Keratinocyte (primary cell): Measurements from ENCODE around the gene ARMH3. TPM values are rescaled to one million over a fixed set of nuclear protein-coding genes. Genes with fewer than 3 reads are reported as not detected.

Experiments used
- DNase-seq: peaks from one replicate; pipeline ENCODE4 v3.0.0-alpha.2; 2011; ENCODE audit warnings: low read depth, missing footprints, low spot score
- FAIRE-seq: peaks from 2 replicates; lab custom pipeline; 2011; peaks lifted over from hg19 to GRCh38; lab: Jason Lieb, UNC
- H2AFZ ChIP-seq: 2 replicates; pipeline ENCODE4 v1.6.0; 2012; ENCODE audit warnings: low read length, control low read depth, inconsistent platforms; ENCODE audit not compliant: control insufficient read depth
- H3K27ac ChIP-seq: 2 replicates; pipeline ENCODE4 v1.5.1; 2011; ENCODE audit warnings: low read length; ENCODE audit not compliant: control insufficient read depth, insufficient read depth
- H3K27me3 ChIP-seq: 3 replicates; pipeline ENCODE4 v1.6.0; 2011; ENCODE audit warnings: low read length; ENCODE audit not compliant: control insufficient read depth, insufficient read depth; ENCODE audit errors: extremely low read depth
- H3K36me3 ChIP-seq, 2 experiments: 2 replicates in 1 of 2; 3 replicates in 1 of 2; pipeline ENCODE4 v1.5.1; 2011; ENCODE audit warnings: low read length in 2 of 2, mild to moderate bottlenecking in 1 of 2; ENCODE audit not compliant: control insufficient read depth in 2 of 2, insufficient read depth in 2 of 2; ENCODE audit errors: extremely low read depth in 1 of 2
- H3K4me1 ChIP-seq: 3 replicates; pipeline ENCODE4 v1.5.1; 2011; ENCODE audit warnings: low read length; ENCODE audit not compliant: control insufficient read depth, insufficient read depth; ENCODE audit errors: extremely low read depth
- H3K4me2 ChIP-seq: 3 replicates; pipeline ENCODE4 v1.6.0; 2011; ENCODE audit warnings: low read depth, low read length; ENCODE audit not compliant: control insufficient read depth, insufficient read depth; ENCODE audit errors: extremely low read depth
- H3K4me3 ChIP-seq, 3 experiments: fragments of 200-600 bp in 1 of 3; sonication (generic) in 1 of 3; 2 replicates in 2 of 3; 3 replicates in 1 of 3; pipeline ENCODE4 v1.5.1; 2011 to 2016; ENCODE audit warnings: low read length in 3 of 3, mild to moderate bottlenecking in 3 of 3, control low read depth in 2 of 3, inconsistent platforms in 1 of 3, low read depth in 1 of 3, mixed read lengths in 1 of 3, mixed run types in 1 of 3, moderate library complexity in 1 of 3; ENCODE audit not compliant: control insufficient read depth in 2 of 3, insufficient read depth in 2 of 3; ENCODE audit errors: extremely low read depth in 1 of 3
- H3K79me2 ChIP-seq: 2 replicates; pipeline ENCODE4 v1.6.0; 2012; ENCODE audit warnings: low read length; ENCODE audit not compliant: control insufficient read depth, insufficient read depth
- H3K9ac ChIP-seq: 3 replicates; pipeline ENCODE4 v1.6.0; 2011; ENCODE audit warnings: low read length; ENCODE audit not compliant: control insufficient read depth, insufficient read depth; ENCODE audit errors: extremely low read depth
- H3K9me1 ChIP-seq: 3 replicates; pipeline ENCODE4 v1.6.0; 2011; ENCODE audit warnings: low read length; ENCODE audit not compliant: control insufficient read depth, insufficient read depth; ENCODE audit errors: extremely low read depth
- H3K9me3 ChIP-seq: 2 replicates; pipeline ENCODE4 v1.5.1; 2012; ENCODE audit warnings: low read depth, low read length; ENCODE audit not compliant: control insufficient read depth
- H4K20me1 ChIP-seq: 3 replicates; pipeline ENCODE4 v1.6.0; 2011; ENCODE audit warnings: low read length; ENCODE audit not compliant: control insufficient read depth, insufficient read depth; ENCODE audit errors: extremely low read depth
- EZH2 ChIP-seq: IDR thresholded peaks from one replicate; pipeline ENCODE4 v1.6.1; 2012; ENCODE audit warnings: inconsistent platforms, mild to moderate bottlenecking, low read length, moderate library complexity
- dilution Hi-C: fragments of 300-500 bp; cut with MboI; formaldehyde crosslinking; loops from one replicate; pipeline ENCODE4 v1.7.0; 2020; ENCODE audit warnings: low sequenced_read_pairs; ENCODE audit not compliant: extremely low pct_ligation_motif_present
- polyA plus RNA-seq, 5 experiments: library from polyadenylated mRNA; depleted of rRNA in 3 of 5; stranded (reverse) in 3 of 5; stranded (forward) in 1 of 5; unstranded in 1 of 5; fragments of >200 nt; gene quantifications; 1 replicate in 1 of 5; 2 replicates in 3 of 5; 3 replicates in 1 of 5; pipeline versions ENCODE4 v1.2.1 to v1.2.3, GENCODE V29; 2011 to 2012; ENCODE audit warnings: missing spikeins in 2 of 5, low read depth in 1 of 5, low replicate concordance in 1 of 5
- TF ChIP-seq, protein P1 (sequence below), 3 experiments: IDR thresholded peaks in 1 of 3; conservative IDR thresholded peaks in 1 of 3; optimal IDR thresholded peaks in 1 of 3; 2 replicates in 2 of 3; 3 replicates in 1 of 3; pipeline versions ENCODE3 to v1.5.1; 2011; ENCODE audit warnings: low read length in 3 of 3, mild to moderate bottlenecking in 3 of 3, moderate library complexity in 2 of 3, control low read depth in 1 of 3, inconsistent platforms in 1 of 3; ENCODE audit not compliant: insufficient read depth in 2 of 3; ENCODE audit errors: extremely low read depth in 1 of 3

The ARMH3 gene
- polyA plus RNA-seq, 1 donor (not counting 4 experiments of a cell fraction or from before 2014, with no cell fraction given) = 25.3 TPM

DNA sequence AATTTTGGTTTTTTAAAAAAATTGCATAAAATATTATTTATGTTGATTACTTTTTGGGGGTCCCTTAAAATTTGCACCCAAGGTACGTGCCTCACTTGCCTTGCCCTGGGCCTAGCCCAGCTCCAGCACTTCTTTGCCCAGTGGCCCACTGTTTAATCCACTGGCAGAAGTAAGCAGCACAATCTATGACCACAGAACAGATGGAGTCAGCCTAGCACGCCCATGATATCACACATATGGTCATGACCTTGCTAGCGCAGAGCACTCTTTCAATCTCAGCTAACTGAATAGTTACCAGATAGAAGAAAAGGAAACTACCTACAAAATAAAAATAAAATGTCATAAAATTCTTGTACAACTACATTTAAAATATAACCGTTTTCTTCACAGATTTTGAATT is 243.4 kb downstream of the ARMH3 start:
- H3K36me3 ChIP-seq = peaks cover 12 to 16% of the 10 kb centered on the region in 2 experiments
- no peaks in the 10 kb centered on the region for H3K9me3 ChIP-seq
- no peak overlapping the region for H3K4me2 ChIP-seq
- no peak overlapping the region for H3K9ac ChIP-seq
- H3K79me2 ChIP-seq = peaks cover 84% of the 10 kb centered on the region
- DNase-seq = no peak
- no peak for FAIRE-seq
- TF ChIP-seq, protein P1, sequence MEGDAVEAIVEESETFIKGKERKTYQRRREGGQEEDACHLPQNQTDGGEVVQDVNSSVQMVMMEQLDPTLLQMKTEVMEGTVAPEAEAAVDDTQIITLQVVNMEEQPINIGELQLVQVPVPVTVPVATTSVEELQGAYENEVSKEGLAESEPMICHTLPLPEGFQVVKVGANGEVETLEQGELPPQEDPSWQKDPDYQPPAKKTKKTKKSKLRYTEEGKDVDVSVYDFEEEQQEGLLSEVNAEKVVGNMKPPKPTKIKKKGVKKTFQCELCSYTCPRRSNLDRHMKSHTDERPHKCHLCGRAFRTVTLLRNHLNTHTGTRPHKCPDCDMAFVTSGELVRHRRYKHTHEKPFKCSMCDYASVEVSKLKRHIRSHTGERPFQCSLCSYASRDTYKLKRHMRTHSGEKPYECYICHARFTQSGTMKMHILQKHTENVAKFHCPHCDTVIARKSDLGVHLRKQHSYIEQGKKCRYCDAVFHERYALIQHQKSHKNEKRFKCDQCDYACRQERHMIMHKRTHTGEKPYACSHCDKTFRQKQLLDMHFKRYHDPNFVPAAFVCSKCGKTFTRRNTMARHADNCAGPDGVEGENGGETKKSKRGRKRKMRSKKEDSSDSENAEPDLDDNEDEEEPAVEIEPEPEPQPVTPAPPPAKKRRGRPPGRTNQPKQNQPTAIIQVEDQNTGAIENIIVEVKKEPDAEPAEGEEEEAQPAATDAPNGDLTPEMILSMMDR (optimal IDR thresholded peaks at IDR 0.05 in 1 of 3, IDR thresholded peaks at IDR 0.05 in 1 of 3, conservative IDR thresholded peaks at IDR 0.05 in 1 of 3; ENCODE audit: extremely low read depth in 1 of 3, insufficient read depth in 2 of 3, low read length in 3 of 3) = no peak
- TF ChIP-seq EZH2 = no peak
- no peaks in the 10 kb centered on the region for H3K27me3 ChIP-seq
- H3K9me1 ChIP-seq = peaks cover 2% of the 10 kb centered on the region
- dilution Hi-C loops = no loop called here
- no peak overlapping the region for H3K27ac ChIP-seq
- no peak overlapping the region for H2AFZ ChIP-seq
- H3K4me3 ChIP-seq = no peak overlapping the region
- H3K4me1 ChIP-seq = peaks cover 14% of the 10 kb centered on the region
- peaks cover 26% of the 10 kb centered on the region for H4K20me1 ChIP-seq

DNA sequence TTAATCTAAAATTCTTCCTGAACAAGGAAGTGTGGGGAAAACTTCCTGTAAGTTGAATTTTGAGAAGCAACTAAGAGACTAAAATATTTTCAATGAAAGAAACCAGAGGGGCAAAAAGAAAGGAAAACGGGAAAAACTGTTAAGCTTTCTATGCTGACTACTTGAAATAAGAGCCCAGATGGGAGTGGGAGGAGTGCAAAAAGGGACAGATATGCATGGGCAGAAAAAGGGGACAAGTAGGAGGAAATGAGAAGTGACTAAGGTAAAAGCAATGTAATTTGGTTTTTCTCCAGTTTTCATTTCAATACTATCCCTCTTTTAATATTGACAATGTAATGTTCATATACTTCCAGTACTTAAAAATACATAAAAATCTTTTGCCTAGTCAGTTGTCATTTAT is 248.8 kb downstream of the ARMH3 start:
- TF ChIP-seq EZH2 = no peak
- TF ChIP-seq, protein P1 (optimal IDR thresholded peaks at IDR 0.05 in 1 of 3, IDR thresholded peaks at IDR 0.05 in 1 of 3, conservative IDR thresholded peaks at IDR 0.05 in 1 of 3; ENCODE audit: extremely low read depth in 1 of 3, insufficient read depth in 2 of 3, low read length in 3 of 3) = no peak
- dilution Hi-C loops = no loop called here
- Histone ChIP-seq H4K20me1 (peaks cover 2% of the 10 kb centered on the region), H3K4me2 (no peak overlapping the region), H3K79me2 (peaks cover 45% of the 10 kb centered on the region), H3K4me3 (no peak overlapping the region), H3K4me1 (no peaks in the 10 kb centered on the region), H2AFZ (no peak overlapping the region), H3K27me3 (no peaks in the 10 kb centered on the region), H3K9me3 (no peaks in the 10 kb centered on the region), H3K36me3 (peaks cover 23 to 27% of the 10 kb centered on the region in 2 experiments), H3K9me1 (no peaks in the 10 kb centered on the region), H3K27ac (no peak overlapping the region), H3K9ac (no peak overlapping the region)
- no peak for FAIRE-seq
- no peak for DNase-seq
